Measurements from ENCODE around the gene DDIT3. TPM values are rescaled to one million over a fixed set of nuclear protein-coding genes. Genes with fewer than 3 reads are reported as not detected.

Gene DDIT3
- total and polyA plus RNA-seq, 2 of the 13 experiments (the other 11 are each of a cell fraction or from before 2014, with no cell fraction given) = 27.5 to 48.7 TPM

- TF ChIP-seq ZNF274 (CRISPR knock-in tag; IDR thresholded peaks at IDR 0.05) = 0 out of 2 replicates have a peak, but pooled peaks have one; percentile 28
- TF ChIP-seq NCOA2 (CRISPR knock-in tag; IDR thresholded peaks at IDR 0.05) = peak; percentile 41
- no peak for TF ChIP-seq ZNF83 (CRISPR knock-in tag; IDR thresholded peaks at IDR 0.05; ENCODE audit: borderline replicate concordance)
- TF ChIP-seq SP4 (CRISPR knock-in tag; IDR thresholded peaks at IDR 0.05) = peak; percentile 55; the same call in 1 of the 2 replicates
- TF ChIP-seq, protein P1, sequence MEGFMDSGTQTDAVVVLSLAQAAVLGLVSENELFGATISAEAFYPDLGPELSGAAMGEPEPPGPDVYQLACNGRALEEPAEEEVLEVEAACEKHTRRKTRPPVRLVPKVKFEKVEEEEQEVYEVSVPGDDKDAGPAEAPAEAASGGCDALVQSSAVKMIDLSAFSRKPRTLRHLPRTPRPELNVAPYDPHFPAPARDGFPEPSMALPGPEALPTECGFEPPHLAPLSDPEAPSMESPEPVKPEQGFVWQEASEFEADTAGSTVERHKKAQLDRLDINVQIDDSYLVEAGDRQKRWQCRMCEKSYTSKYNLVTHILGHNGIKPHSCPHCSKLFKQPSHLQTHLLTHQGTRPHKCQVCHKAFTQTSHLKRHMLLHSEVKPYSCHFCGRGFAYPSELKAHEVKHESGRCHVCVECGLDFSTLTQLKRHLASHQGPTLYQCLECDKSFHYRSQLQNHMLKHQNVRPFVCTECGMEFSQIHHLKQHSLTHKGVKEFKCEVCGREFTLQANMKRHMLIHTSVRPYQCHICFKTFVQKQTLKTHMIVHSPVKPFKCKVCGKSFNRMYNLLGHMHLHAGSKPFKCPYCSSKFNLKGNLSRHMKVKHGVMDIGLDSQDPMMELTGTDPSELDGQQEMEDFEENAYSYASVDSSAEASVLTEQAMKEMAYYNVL (CRISPR knock-in tag; IDR thresholded peaks at IDR 0.05; ENCODE audit: borderline replicate concordance) = peak; percentile 67; the same call in 1 of the 2 replicates
- 0 out of 2 replicates have a peak, but pooled peaks have one; percentile 42 for TF ChIP-seq SNAPC4 (CRISPR knock-in tag; IDR thresholded peaks at IDR 0.05)
- peak; percentile 78; the same call in 1 of the 2 replicates for TF ChIP-seq FOXJ3 (CRISPR knock-in tag; IDR thresholded peaks at IDR 0.05; ENCODE audit: borderline replicate concordance)
- TF ChIP-seq ZNF138 (CRISPR knock-in tag; IDR thresholded peaks at IDR 0.05; ENCODE audit: low read depth) = no peak
- peak; percentile 32 for TF ChIP-seq AGO2 (optimal IDR thresholded peaks at IDR 0.05; ENCODE audit: low read depth, low read length)
- 0 out of 2 replicates have a peak, but pooled peaks have one; percentile 31 for TF ChIP-seq ZNF121 (CRISPR knock-in tag; IDR thresholded peaks at IDR 0.05)
- peak; percentile 66; the same call in 1 of the 2 replicates for TF ChIP-seq ZNF510 (CRISPR knock-in tag; IDR thresholded peaks at IDR 0.05; ENCODE audit: low read depth)
- TF ChIP-seq SAFB2 (CRISPR knock-in tag; IDR thresholded peaks at IDR 0.05; ENCODE audit: borderline replicate concordance, low read depth) = 0 out of 2 replicates have a peak, but pooled peaks have one; percentile 31
- TF ChIP-seq, protein P2, sequence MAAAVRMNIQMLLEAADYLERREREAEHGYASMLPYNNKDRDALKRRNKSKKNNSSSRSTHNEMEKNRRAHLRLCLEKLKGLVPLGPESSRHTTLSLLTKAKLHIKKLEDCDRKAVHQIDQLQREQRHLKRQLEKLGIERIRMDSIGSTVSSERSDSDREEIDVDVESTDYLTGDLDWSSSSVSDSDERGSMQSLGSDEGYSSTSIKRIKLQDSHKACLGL (CRISPR knock-in tag; IDR thresholded peaks at IDR 0.05) = peak; percentile 47
- TF ChIP-seq KAT2B (IDR thresholded peaks at IDR 0.05; ENCODE audit: borderline replicate concordance, low read depth, low read length) = no peak
- TF ChIP-seq CEBPG (CRISPR knock-in tag; IDR thresholded peaks at IDR 0.05) = peak; percentile 61
- TF ChIP-seq RXRB (CRISPR knock-in tag; IDR thresholded peaks at IDR 0.05; ENCODE audit: borderline replicate concordance) = peak; percentile 59; the same call in 1 of the 2 replicates
- TF ChIP-seq, protein P3, sequence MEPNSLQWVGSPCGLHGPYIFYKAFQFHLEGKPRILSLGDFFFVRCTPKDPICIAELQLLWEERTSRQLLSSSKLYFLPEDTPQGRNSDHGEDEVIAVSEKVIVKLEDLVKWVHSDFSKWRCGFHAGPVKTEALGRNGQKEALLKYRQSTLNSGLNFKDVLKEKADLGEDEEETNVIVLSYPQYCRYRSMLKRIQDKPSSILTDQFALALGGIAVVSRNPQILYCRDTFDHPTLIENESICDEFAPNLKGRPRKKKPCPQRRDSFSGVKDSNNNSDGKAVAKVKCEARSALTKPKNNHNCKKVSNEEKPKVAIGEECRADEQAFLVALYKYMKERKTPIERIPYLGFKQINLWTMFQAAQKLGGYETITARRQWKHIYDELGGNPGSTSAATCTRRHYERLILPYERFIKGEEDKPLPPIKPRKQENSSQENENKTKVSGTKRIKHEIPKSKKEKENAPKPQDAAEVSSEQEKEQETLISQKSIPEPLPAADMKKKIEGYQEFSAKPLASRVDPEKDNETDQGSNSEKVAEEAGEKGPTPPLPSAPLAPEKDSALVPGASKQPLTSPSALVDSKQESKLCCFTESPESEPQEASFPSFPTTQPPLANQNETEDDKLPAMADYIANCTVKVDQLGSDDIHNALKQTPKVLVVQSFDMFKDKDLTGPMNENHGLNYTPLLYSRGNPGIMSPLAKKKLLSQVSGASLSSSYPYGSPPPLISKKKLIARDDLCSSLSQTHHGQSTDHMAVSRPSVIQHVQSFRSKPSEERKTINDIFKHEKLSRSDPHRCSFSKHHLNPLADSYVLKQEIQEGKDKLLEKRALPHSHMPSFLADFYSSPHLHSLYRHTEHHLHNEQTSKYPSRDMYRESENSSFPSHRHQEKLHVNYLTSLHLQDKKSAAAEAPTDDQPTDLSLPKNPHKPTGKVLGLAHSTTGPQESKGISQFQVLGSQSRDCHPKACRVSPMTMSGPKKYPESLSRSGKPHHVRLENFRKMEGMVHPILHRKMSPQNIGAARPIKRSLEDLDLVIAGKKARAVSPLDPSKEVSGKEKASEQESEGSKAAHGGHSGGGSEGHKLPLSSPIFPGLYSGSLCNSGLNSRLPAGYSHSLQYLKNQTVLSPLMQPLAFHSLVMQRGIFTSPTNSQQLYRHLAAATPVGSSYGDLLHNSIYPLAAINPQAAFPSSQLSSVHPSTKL (CRISPR knock-in tag; IDR thresholded peaks at IDR 0.05) = peak; percentile 60
Measured at GRCh38 chr12:57522011-57522886, 1.9 kb upstream of the DDIT3 start, which contains the start of gene MBD6 (continued).

Data from HepG2 (cell line).